Neuron (in vitro differentiated cells): ENCODE data around the gene RASAL1.

ENCODE experiments used
- H2AFZ ChIP-seq: one replicate; pipeline ENCODE4 v1.6.1; 2013; ENCODE audit warnings: low read depth, mild to moderate bottlenecking, inconsistent platforms, low read length, moderate library complexity
- H3K27me3 ChIP-seq: one replicate; pipeline ENCODE4 v1.6.1; 2013; ENCODE audit warnings: low read length; ENCODE audit not compliant: insufficient read depth
- H3K36me3 ChIP-seq: one replicate; pipeline ENCODE4 v1.6.1; 2013; ENCODE audit warnings: low read length; ENCODE audit not compliant: insufficient read depth
- H3K4me1 ChIP-seq: one replicate; pipeline ENCODE4 v1.6.1; 2013; ENCODE audit warnings: low read length; ENCODE audit not compliant: insufficient read depth
- H3K4me3 ChIP-seq: 2 replicates; pipeline ENCODE4 v1.5.1; 2013; ENCODE audit warnings: mild to moderate bottlenecking, low read length, moderate library complexity
- H3K9me3 ChIP-seq: one replicate; pipeline ENCODE4 v1.6.1; 2013; ENCODE audit warnings: low read length

The RASAL1 gene

DNA sequence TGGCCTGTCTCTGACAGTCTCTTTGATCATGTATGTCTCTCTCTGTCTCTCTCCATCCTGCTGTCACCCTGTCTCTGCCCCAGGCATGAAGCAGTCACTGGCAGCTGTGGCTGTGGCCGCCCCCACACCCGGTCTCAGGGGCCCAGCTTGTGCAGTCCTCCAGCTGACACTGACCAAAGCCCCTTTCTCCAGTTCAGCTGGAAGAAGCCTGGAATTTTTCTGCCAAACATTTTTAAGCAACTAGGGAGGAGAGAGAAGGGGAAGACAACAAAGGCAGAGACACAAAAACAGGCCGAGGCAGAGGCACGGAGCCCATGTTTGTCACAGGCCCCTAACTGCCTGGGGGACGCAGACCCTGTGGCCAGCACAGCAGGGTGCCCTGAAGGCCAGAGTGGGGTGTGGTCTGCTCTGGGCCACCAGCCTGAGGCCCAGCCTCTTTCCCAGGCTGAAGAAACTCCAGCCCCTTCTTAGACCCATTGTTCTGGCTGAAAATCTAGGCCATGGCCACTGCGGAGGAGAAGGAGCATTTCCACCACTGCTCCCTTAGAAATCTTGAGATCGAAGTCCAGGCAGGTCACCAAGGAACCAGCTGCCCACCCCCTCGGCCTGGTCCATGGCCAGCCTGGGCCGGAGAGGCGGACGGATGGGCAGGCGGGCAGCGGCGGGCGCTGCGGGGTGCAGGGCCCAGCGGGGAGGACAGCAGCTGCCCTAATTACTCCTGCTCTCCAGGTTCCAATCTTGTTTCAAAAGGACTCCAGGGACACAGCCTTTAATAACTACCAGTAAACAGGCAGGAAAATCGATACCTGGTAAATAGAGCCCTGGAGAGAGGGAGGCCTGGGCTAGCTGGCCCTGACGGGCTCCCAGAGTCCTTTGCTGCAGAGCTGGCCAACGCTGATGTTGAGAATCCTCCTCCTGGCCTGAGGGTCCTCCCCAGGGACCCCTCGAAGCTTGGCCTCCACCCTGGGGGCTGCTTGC, 64.1 kb downstream of the RASAL1 start:
- H3K4me3 ChIP-seq, result no peak overlapping the region
- H3K4me1 ChIP-seq, result peaks cover 3% of the 10 kb centered on the region
- H3K36me3 ChIP-seq, result no peaks in the 10 kb centered on the region
- no peak overlapping the region for H2AFZ ChIP-seq
- H3K27me3 ChIP-seq, result peaks cover 2% of the 10 kb centered on the region
- no peaks in the 10 kb centered on the region for H3K9me3 ChIP-seq

DNA sequence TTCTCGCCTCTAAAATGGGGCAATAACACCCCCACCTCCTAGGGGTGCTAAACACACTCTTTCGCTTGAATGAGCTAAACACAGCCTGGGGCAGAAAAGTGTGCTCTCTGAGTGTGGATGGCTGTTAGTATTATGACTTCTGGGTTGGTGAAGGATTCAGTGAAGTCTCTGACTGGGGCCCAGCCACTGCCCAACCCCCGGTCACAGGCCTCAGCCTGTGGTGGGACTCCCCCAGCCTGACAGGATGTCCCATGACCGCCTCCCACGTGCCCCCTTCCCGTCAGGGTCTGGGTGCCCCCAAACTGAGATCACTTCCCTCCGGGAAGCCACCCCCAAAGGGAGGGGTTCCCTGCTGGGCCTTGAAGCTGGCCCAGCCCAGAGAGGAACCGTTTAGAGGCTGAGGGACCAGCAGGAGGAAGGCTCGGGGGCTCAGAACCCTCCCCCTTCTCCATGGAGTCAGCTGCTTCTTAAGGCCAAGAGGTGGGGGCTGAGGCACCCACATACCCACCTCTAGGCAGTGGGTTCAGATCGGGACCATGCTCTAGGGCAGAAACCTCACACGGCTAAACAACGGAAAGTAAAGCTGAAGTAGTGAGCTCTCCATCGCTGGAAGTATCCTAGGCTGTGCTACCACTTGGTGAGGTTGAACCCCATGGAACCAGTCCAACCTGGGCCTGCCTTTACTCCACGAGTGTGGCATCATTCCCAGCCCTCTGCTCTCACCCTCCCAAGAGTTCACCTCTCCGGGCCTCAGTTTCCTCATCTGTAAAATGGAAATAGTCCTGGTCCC, 65.2 kb downstream of the RASAL1 start:
- no peaks in the 10 kb centered on the region for H3K36me3 ChIP-seq
- no peak overlapping the region for H2AFZ ChIP-seq
- no peak overlapping the region for H3K4me3 ChIP-seq
- no peaks in the 10 kb centered on the region for H3K9me3 ChIP-seq
- peaks cover 2% of the 10 kb centered on the region for H3K27me3 ChIP-seq
- H3K4me1 ChIP-seq, result peaks cover 3% of the 10 kb centered on the region

DNA sequence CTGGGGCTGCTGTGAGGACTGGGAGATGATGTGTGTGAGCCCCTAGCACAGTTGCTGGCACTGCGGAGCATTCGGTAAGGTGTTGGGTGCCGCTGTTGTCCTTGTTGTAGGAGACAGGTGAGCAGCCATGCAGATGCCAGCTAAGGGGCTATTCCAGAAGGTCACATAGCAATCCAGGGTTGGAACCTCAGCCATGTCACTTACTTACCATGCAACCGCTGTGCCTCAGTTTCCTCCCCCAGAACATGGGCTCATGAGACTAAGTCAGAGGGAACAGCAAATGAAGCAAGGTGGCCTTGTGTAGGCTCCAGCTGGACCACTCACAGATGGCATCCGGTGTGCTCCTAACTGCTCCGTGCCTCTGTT, 65.8 kb downstream of the RASAL1 start:
- no peak overlapping the region for H2AFZ ChIP-seq
- H3K4me3 ChIP-seq, result no peak overlapping the region
- H3K27me3 ChIP-seq, result peaks cover 2% of the 10 kb centered on the region
- no peaks in the 10 kb centered on the region for H3K36me3 ChIP-seq
- H3K4me1 ChIP-seq, result peaks cover 3% of the 10 kb centered on the region
- no peaks in the 10 kb centered on the region for H3K9me3 ChIP-seq

DNA sequence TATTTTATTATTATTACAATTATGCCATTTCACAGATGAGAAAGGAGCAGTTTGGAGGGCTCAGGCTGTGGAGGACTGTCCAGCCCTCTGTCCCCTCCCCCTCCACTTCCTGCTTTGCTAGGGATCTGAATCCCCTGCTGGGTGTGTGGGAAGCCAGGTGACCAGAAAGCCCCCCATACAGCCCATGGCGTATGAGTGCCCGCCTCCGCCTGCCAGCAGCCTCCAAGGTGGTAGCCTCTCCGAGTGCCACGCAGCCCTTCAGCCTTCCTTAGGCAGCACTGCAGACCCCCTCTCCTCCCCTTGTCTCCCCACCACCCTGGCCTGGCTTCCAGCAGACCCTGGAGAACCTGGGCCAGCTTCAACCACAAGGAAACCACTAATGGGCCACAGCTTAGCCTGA, 66.4 kb downstream of the RASAL1 start:
- Histone ChIP-seq H2AFZ (no peak overlapping the region), H3K4me1 (peaks cover 3% of the 10 kb centered on the region), H3K4me3 (no peak overlapping the region), H3K9me3 (no peaks in the 10 kb centered on the region), H3K36me3 (no peaks in the 10 kb centered on the region), H3K27me3 (peaks cover 2% of the 10 kb centered on the region)

DNA sequence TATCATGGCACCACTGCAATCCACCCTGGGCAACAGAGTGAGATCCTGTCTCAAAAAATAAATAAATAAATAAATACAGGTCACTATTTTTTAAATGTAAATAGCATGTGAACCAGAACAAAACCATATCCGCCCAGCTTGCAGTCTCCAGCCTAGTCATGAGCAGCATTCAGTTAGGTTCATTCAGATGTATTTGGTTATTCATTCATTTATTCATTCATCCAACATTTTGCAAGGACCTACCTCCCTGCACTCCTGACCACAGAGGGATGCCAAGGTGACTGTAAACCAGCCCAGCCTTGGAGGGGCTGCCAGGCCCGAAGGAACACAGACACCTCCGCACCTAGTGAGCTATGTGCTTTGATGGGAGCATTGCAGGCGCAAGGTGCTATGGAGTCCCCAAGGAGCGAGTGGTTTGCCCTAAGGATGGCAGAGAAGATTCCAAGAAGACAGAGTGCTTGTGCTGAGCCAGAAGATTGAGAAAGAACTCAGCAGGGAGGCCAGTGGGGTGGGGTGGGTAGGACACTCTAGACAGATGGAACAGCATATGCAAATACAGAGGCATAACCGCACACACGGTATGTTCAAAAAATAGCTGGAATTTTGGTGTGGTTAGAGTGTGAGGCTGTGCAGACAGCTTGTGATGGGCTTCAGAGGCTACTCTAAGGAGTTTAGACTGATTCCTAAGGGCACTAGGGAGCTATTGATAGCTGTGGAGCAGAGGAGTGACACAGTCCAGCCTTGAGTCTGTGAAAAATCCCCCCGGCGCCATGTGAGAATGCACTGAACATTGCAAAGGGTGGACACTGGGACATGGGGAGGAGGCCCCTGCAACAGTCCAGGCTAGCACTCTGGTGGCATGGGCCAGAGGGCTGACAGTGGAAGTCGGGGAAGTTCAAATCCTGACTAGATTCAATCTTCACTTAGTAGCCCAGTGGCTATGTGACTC, 67.3 kb downstream of the RASAL1 start:
- H3K36me3 ChIP-seq, result no peaks in the 10 kb centered on the region
- no peak overlapping the region for H2AFZ ChIP-seq
- H3K27me3 ChIP-seq, result no peaks in the 10 kb centered on the region
- H3K9me3 ChIP-seq, result no peaks in the 10 kb centered on the region
- H3K4me1 ChIP-seq, result peaks cover 3% of the 10 kb centered on the region
- H3K4me3 ChIP-seq, result no peak overlapping the region

DNA sequence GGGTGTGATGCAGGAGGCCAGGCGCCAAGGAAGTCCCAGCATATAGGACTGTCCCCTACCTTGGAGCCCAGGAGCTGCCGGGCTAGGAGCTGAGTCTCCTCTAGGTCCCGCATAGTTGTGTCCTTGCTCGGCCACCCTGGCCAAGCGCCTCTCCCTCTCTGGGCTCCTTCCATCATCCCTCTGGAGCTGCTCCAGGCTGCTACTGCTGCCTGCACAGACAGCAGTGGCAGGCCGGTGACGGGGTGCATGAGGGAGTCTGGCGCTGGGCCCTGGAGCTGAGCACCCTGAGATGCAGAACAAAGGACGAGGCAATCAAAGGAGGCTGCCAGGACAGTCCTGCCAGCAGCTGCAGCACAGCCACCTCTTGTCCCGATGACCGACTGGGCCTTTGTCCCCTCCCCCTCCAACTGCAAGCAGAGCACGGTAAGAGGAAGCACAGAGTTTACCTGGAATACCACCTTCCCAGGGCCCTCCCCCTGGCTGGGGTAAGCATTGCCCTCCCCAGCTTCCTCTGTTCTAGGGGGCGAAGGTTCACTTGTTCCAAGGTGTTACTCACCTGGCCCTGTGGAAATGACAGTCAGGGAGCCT, 68.7 kb downstream of the RASAL1 start:
- Histone ChIP-seq H3K9me3 (no peaks in the 10 kb centered on the region), H3K4me1 (peaks cover 15% of the 10 kb centered on the region), H3K4me3 (no peak overlapping the region), H2AFZ (no peak overlapping the region), H3K27me3 (no peaks in the 10 kb centered on the region), H3K36me3 (no peaks in the 10 kb centered on the region)

DNA sequence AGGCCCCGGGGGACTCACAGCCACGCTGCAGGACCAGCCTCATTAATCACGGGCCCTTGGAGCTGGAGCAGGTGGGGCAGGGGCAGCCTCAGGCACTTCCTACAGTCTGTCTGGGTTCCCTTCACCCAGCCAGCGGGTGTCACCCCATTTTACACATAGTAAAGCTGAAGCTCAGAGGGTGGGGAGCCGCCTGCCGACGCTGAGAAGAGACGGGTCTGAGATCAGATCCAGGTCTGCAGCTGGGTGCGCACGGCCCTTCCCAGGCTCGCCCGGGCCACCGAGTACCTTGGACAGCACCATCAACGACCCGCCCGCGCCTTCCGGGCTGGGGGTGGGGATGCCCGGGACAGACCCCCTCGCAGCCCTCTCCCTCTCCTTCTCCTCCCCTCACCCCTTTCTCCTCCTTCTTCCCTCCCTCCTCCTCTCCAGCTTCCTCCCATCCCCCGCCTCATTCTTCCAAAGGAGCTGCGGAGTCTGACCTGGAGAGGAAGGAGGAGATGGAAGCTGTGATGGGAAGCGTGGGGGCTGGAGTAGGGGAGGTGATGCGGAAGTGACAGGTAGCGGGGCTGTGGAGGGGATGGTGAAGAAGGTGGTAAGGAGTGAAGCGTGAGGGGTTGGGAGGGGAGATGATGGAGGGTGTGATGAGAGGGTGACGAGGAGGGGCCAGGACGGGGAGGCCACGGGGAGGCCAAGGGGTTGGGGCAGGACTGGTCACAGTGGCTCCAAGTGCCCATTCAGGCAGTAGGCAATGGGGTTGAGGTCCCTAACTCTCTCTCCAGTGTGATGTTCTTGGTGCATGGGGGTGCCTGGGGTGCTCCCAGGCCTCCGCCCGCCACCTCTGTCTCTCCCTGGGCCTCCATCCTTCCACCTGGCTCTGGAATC, 70.2 kb downstream of the RASAL1 start:
- Histone ChIP-seq H3K9me3 (no peaks in the 10 kb centered on the region), H3K36me3 (no peaks in the 10 kb centered on the region), H3K27me3 (no peaks in the 10 kb centered on the region), H3K4me1 (peaks cover 12% of the 10 kb centered on the region), H2AFZ (no peak overlapping the region), H3K4me3 (no peak overlapping the region)

DNA sequence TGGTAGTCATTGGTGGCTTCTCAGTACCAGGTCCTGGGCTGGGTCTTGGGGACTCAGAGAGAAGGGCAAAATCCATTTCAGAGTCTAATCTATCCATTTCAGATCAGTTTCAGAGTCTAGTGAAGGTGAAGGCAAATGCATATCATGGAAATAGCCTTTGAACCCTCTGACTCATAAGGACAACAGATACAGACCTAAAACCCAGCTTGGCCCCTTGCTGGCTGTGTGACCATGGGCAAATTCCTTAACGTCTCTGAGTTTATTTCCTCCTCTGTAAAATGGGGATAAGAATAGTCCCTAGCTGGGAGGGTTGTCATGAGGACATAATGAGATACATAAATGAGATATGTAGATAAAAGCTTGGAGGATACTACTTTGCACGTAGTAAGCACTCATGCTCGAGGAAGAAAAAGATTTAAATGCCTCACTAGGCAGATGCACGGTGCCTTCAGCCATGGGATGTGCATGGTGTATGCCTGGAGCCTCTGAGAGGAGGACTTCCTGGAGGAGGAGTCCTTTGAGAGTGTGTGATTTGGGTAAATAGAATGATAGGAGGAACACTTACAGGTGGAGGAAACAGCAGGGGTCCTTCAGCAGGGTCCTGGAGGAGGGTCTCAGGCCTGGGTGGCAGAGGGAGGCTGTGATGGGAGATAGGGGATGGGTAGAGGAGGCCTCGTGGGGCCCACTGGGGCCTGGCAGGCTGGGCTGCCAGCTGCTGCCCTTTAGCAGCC, 71.0 kb downstream of the RASAL1 start:
- peaks cover 12% of the 10 kb centered on the region for H3K4me1 ChIP-seq
- no peaks in the 10 kb centered on the region for H3K27me3 ChIP-seq
- H3K36me3 ChIP-seq, result no peaks in the 10 kb centered on the region
- H3K4me3 ChIP-seq, result no peak overlapping the region
- no peak overlapping the region for H2AFZ ChIP-seq
- H3K9me3 ChIP-seq, result no peaks in the 10 kb centered on the region

DNA sequence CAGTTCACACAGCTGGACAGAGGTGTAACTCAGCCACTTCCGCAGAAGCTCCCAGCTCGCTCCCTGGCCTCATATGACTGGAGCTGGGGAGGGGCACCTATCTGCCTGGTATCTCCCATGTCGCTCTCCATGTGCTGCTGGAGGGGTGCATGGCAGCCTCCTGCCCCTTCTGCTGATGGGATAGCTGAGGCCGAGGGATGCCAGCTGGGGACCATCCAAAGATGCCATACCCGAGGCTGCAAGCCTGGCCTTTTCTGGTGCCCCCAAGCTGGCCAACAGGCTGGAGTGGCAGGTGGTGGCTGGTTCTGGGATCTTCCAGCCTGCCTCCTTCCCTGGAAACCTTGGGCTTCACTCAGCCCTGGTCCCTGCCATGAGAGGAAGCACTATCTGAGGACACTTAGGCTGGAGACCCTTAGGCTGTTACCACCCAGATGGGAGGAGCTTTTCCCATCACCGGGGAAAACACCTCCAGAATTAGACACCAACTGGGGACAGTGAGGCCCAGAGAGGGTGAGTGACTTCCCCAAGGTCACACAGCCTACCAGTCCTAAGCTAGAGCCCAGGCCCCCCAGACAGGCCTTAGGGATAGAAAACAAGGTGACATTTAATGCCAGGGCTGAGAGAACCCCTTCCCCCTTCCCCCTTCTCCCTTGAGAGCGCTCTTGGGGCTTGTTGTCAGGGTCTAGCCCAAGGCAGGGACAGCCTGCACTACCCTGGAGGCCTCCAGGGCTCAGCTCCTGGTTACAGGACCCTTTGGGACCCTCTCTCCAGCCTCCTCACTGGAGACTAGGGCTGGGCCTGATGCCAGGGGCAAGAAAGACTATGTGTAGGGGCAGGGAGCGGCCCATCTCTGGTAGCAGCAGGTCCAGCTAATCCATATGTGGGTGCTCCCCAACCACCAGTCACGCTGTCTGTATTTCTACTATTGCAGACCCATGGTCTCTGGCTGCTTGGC, 71.9 kb downstream of the RASAL1 start:
- Histone ChIP-seq H3K4me3 (no peak overlapping the region), H3K9me3 (no peaks in the 10 kb centered on the region), H3K36me3 (no peaks in the 10 kb centered on the region), H3K4me1 (peaks cover 12% of the 10 kb centered on the region), H3K27me3 (no peaks in the 10 kb centered on the region), H2AFZ (no peak overlapping the region)

DNA sequence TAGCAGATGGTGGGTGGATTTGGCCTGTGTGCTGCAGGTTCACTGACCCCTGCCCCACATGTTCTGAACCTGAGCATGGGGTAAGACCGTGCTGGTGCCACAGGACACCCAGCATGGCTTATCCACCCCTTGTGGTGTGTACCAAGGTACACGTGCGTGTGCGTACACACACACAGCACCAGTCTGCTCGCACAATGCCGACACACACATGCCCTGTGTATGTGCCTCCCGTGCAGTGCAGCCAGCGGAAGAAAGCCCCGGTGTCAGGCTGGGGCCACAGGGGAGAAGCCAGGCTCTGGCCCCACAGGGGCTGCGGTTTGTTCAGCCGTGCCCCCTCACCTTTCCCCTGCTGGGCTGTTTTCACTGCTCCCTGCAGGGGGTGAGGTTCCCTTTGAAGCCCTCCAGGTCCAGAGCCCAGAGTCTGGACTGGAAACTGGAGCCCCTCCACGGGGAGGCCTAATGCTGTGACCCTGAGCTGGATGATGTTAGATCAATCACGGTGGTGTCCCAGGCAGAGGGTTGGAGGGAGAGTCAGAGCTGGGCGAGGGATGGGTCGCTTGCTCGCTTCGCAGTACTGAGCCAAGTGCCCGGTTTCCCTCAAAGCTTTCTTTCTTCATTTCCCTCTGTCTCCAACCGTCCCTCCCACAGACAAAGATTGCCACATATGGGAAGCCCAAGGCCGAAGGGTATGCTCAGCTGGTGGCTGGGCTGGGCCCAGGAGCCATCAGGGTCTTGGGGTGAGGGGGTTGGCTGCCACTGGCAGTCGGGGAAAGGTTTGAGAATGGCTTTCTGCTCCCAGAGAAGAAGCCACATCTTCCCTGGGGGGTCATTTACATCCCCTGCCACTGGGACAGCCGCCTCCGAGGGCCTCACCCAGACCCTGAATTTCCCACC, 72.8 kb downstream of the RASAL1 start:
- H3K4me3 ChIP-seq, result no peak overlapping the region
- H2AFZ ChIP-seq, result no peak overlapping the region
- H3K4me1 ChIP-seq, result peaks cover 12% of the 10 kb centered on the region
- no peaks in the 10 kb centered on the region for H3K36me3 ChIP-seq
- H3K27me3 ChIP-seq, result no peaks in the 10 kb centered on the region
- no peaks in the 10 kb centered on the region for H3K9me3 ChIP-seq
